ENCODE results near the gene COL5A1.

The COL5A1 gene

DNA sequence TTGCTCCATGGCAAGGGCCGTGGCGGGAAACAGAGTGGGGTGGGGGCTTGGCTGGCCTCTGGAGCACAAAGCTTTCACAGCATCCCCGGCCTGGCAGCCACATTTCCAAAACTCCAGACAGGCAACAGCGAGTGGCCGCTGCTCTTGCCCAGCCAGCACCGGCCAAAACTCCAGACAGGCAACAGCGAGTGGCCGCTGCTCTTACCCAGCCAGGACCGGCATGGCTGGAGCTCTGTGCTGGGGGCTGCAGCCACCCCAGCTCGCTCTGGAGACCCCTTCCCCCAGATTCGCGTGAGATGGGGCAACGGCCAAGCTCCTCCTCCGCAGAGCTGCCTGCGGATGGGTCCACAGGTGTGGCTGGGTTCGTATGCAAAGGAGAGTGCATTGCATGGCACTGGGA lies 98.5 kb downstream of the COL5A1 start:
- no peaks in the 10 kb centered on the region for H3K36me3 Mint-ChIP-seq
- H3K4me3 Mint-ChIP-seq = no peak overlapping the region
- H3K4me1 Mint-ChIP-seq = no peaks in the 10 kb centered on the region
- no peaks in the 10 kb centered on the region for H3K27me3 Mint-ChIP-seq
- H3K9me3 Mint-ChIP-seq = no peaks in the 10 kb centered on the region
- H3K27ac Mint-ChIP-seq = no peak overlapping the region

DNA sequence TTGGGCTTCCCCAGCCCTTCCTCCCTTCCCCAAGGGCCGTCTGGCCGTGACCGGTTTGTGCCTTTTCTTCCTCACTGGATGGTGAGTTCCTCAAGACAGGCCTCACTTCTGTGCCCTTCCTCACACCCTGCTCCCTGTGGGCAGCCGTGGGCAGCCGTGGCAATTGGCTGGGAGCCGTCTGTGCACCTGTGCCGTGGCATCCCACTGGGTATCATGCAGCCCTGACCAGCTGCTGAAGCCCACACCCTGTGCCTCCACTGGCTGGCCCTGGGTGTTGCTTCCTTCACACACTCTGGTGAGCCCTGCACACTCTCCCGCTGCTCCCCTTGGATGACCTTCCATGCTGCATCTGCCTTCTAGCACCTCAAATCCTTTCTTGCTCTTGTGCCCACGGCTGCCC lies 100.2 kb downstream of the COL5A1 start:
- Mint-ChIP-seq H3K27ac (no peak overlapping the region), H3K27me3 (no peaks in the 10 kb centered on the region), H3K9me3 (no peaks in the 10 kb centered on the region), H3K4me3 (no peak overlapping the region), H3K4me1 (no peaks in the 10 kb centered on the region), H3K36me3 (no peaks in the 10 kb centered on the region)

DNA sequence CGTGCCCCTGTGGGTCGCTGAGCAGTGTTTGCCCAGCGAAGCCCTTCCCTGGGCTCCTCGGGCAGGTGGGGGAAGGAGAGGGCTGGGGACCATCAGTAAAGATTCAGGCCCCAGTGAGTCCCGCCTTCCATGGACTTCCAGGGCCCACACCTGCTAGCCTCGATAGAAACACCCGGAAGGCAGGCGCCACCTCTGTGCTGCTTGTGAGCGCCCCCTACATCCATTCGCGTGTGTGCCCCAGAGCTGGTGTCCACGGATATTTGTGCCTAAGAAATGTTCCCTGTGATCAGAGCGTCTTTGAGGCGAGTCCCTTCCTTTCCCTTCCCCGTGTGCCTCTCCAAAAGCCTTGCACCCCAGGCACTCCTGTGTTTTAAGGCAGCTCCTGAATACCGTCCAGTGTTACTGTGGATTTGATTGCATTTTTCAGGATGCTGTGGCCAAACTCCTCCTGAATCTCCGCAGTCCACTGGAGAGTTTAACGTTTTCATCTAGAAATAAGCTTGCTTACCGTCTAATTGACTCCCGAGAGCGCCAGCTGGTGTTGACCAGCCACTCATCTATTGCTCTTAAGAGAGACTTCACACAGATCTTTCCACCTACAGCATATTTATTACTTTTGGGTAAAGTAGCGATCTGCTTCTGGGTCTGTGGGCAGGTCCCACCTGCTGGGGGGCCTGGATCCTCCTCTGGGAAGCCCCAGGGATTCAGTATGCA lies 101.4 kb downstream of the COL5A1 start:
- Mint-ChIP-seq H3K4me1 (no peaks in the 10 kb centered on the region), H3K36me3 (no peaks in the 10 kb centered on the region), H3K4me3 (no peak overlapping the region), H3K9me3 (no peaks in the 10 kb centered on the region), H3K27me3 (no peaks in the 10 kb centered on the region), H3K27ac (no peak overlapping the region)

- Mint-ChIP-seq H3K4me3 (no peak overlapping the region), H3K27ac (no peak overlapping the region), H3K27me3 (no peaks in the 10 kb centered on the region), H3K4me1 (no peaks in the 10 kb centered on the region), H3K9me3 (no peaks in the 10 kb centered on the region), H3K36me3 (no peaks in the 10 kb centered on the region)
These were observed 102.2 kb downstream of the COL5A1 start for GRCh38 chr9:134743853-134744252.

- Mint-ChIP-seq H3K4me3 (no peak overlapping the region), H3K27ac (no peak overlapping the region), H3K36me3 (no peaks in the 10 kb centered on the region), H3K9me3 (no peaks in the 10 kb centered on the region), H3K27me3 (no peaks in the 10 kb centered on the region), H3K4me1 (no peaks in the 10 kb centered on the region)
These were observed 103.0 kb downstream of the COL5A1 start for GRCh38 chr9:134744385-134745295.

DNA sequence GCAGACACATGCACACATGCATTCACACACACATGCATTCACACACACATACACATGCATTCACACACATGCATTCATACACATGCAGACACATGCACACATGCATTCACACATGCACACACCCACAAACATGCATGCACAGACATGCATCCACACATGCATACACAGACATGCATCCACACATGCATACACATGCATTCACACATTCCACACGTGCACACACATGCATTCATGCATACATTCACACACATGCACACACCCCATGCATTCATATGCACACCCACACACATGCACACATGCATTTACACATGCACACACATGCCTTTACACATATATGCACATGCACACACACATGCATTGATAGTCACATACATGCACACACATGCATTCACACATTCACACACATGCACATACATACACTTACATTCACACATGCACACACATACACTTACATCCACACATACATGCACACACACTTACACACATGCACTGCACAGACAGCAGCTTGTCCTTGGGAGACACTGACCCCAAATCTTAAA lies 106.4 kb downstream of the COL5A1 start:
- Mint-ChIP-seq H3K9me3 (no peaks in the 10 kb centered on the region), H3K4me1 (no peaks in the 10 kb centered on the region), H3K36me3 (no peaks in the 10 kb centered on the region), H3K4me3 (no peak overlapping the region), H3K27me3 (no peaks in the 10 kb centered on the region), H3K27ac (no peak overlapping the region)

- Mint-ChIP-seq H3K36me3 (no peaks in the 10 kb centered on the region), H3K27ac (no peak overlapping the region), H3K27me3 (no peaks in the 10 kb centered on the region), H3K9me3 (no peaks in the 10 kb centered on the region), H3K4me1 (no peaks in the 10 kb centered on the region), H3K4me3 (no peak overlapping the region)
These were observed 107.0 kb downstream of the COL5A1 start for GRCh38 chr9:134748591-134748990.

- H3K9me3 Mint-ChIP-seq = no peaks in the 10 kb centered on the region
- H3K4me1 Mint-ChIP-seq = no peaks in the 10 kb centered on the region
- H3K36me3 Mint-ChIP-seq = no peaks in the 10 kb centered on the region
- H3K27ac Mint-ChIP-seq = no peak overlapping the region
- no peaks in the 10 kb centered on the region for H3K27me3 Mint-ChIP-seq
- H3K4me3 Mint-ChIP-seq = no peak overlapping the region
These were observed 109.0 kb downstream of the COL5A1 start for GRCh38 chr9:134750450-134751155.

DNA sequence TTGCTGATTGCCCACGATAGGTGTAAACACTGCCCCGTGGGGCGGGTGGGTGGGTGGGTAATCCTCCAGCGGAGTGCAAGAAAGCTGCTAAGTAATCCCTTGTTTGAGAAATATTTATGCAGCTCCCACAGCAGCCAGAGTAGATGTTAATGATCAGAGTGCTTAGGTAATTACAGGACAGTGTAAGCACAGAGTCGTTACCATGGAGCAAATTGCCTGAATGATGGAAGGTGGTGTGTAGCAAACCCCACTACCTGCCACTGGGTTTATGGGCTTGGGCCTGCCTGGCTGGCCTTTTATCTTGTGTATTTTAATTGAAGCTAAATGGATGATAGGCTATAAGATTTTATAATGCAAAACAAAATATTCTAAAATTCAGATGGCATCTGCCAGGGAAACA lies 110.0 kb downstream of the COL5A1 start:
- H3K36me3 Mint-ChIP-seq = no peaks in the 10 kb centered on the region
- H3K4me1 Mint-ChIP-seq = no peaks in the 10 kb centered on the region
- no peak overlapping the region for H3K4me3 Mint-ChIP-seq
- no peaks in the 10 kb centered on the region for H3K27me3 Mint-ChIP-seq
- no peaks in the 10 kb centered on the region for H3K9me3 Mint-ChIP-seq
- H3K27ac Mint-ChIP-seq = no peak overlapping the region

- Mint-ChIP-seq H3K9me3 (no peaks in the 10 kb centered on the region), H3K4me1 (no peaks in the 10 kb centered on the region), H3K36me3 (no peaks in the 10 kb centered on the region), H3K27me3 (no peaks in the 10 kb centered on the region), H3K4me3 (no peak overlapping the region), H3K27ac (no peak overlapping the region)
These were observed 111.0 kb downstream of the COL5A1 start for GRCh38 chr9:134752471-134753168.

DNA sequence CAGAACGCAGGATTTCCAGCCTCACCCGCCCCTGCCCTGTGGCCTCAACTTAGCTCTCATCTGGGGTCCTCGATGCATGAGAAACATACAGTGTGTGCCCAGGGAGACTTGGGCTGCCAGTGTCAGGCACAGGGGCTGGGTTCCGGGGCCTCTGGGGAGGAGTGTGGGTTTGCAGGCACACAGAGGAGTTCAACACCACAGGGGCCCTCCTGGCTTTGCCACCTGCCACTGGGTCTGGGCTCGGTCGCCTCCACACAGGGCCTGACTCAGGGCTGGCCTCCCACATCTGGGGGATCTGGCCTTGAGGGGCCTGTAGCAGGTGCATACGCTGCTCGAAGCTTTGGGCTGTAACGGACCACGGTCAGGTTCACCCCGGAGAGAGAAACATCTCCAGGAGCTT lies 111.6 kb downstream of the COL5A1 start:
- Mint-ChIP-seq H3K4me3 (no peak overlapping the region), H3K9me3 (no peaks in the 10 kb centered on the region), H3K27ac (no peak overlapping the region), H3K4me1 (no peaks in the 10 kb centered on the region), H3K27me3 (no peaks in the 10 kb centered on the region), H3K36me3 (no peaks in the 10 kb centered on the region)

DNA sequence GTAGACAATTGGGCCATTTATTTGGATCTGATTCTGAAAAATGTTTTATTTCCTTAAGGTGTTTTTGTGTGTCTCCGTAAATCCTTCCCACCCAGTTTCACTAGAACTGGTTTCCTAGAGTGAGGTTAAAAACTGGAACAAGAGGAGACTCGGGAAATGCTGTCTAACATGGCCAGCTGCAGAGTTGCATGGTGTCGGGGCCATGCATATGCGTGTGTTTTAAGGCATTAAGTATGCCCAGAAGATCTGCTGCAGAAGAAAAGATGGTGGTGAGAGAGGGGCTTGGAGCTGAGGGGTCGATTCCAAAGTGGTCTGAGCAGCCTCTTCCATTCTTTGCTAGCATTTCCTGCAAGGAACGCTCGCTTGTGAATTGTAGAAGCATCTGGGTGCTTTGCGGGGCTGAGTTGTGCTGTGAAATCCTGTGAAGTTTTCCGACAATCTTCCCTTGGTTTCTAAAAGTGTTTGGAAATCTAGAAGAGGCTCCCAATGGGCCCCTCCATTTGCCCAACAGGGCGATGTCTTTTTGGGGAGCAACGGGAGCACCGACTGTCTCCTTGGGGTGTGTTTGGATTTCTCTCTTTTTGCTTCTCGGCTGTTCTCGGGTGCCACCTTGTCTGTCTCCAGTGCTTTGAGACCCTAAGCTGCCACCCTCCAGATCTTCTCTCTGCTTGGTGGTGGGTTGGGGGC lies 113.8 kb downstream of the COL5A1 start:
- Mint-ChIP-seq H3K27ac (no peak overlapping the region), H3K4me1 (no peaks in the 10 kb centered on the region), H3K27me3 (no peaks in the 10 kb centered on the region), H3K36me3 (no peaks in the 10 kb centered on the region), H3K4me3 (no peak overlapping the region), H3K9me3 (no peaks in the 10 kb centered on the region)

DNA sequence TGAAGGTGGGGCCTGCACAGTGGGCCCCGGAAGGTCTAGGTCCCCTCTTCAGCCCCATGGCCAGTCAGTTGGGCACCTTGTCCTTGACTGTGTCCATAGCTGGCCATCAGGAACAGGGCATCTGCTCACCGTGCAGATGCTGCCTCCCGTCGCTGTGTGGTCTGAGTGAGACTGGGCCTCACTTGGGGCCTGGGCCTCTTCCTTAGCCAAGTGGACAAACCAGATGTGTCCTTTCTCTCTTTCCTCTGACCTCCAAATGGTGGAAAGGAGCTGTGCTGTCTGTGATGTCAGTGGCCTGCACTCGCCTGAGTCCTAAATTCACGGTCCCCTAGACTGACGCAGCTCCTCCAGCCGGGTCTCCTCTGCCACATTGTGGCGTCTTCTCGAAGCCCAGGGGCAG lies 114.5 kb downstream of the COL5A1 start:
- Mint-ChIP-seq H3K4me3 (no peak overlapping the region), H3K9me3 (no peaks in the 10 kb centered on the region), H3K4me1 (no peaks in the 10 kb centered on the region), H3K36me3 (no peaks in the 10 kb centered on the region), H3K27me3 (no peaks in the 10 kb centered on the region), H3K27ac (no peak overlapping the region)

DNA sequence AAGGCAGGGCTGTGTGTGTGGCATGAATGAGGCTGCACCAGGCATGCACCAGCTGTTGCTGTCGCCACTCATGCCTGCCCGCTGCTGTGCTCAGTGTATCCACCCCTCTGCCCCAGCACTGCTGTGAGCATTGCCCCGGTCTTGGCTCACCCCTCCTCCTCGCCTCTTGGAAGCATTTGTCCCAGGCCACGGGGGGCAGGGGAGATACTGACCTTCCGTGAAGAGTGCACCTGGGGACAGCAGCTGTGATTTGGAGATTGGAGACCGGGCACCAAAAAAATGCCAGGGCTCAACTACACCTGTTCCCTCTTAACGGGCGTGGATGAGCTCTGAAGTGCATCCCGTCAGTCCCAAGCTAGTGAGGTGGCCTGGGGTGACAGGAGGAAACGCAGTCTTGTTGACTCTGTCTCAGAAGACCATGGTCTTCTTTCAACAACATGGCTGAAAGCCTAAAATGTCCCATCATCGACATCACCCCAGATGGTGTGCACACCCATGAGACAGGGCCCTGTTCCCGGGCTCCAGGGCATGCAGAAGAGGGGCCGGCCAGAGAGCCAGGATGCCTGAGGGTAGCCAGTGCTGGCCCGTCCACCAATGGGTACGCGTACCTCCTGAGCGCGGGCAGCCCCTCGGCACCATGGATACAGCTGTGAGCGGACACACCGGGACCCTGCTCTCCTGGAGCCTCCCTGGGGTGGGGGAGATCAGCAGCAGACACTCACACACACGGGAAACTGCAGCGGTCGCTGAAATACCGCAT lies 115.8 kb downstream of the COL5A1 start:
- no peak overlapping the region for H3K4me3 Mint-ChIP-seq
- H3K27ac Mint-ChIP-seq = no peak overlapping the region
- no peaks in the 10 kb centered on the region for H3K27me3 Mint-ChIP-seq
- no peaks in the 10 kb centered on the region for H3K4me1 Mint-ChIP-seq
- H3K36me3 Mint-ChIP-seq = no peaks in the 10 kb centered on the region
- H3K9me3 Mint-ChIP-seq = no peaks in the 10 kb centered on the region

Data from activated naive CD4-positive, alpha-beta T cell treated with anti-CD3 and anti-CD28 coated beads, Interleukin-2, amount 50 U/mL, for 24 hours (primary cell).